Mesendoderm (in vitro differentiated cells): ENCODE data around the gene C5orf47.

Experiments
- DNase-seq: peaks from one replicate; pipeline ENCODE4 v3.0.0; 2013
- H2AK5ac ChIP-seq: 2 replicates; pipeline ENCODE4 v1.6.1; 2013; ENCODE audit warnings: low read length, inconsistent platforms
- H2BK120ac ChIP-seq: 2 replicates; pipeline ENCODE4 v1.6.1; 2013; ENCODE audit warnings: low read depth, mild to moderate bottlenecking, low read length, moderate library complexity, mixed read lengths
- H2BK15ac ChIP-seq: replicated peaks from 2 replicates; pipeline ENCODE4 v1.6.1; 2013; ENCODE audit warnings: low read depth, mild to moderate bottlenecking, moderate library complexity
- H2BK5ac ChIP-seq: 2 replicates; pipeline ENCODE4 v1.6.1; 2013; ENCODE audit warnings: low read length, inconsistent platforms
- H3K18ac ChIP-seq: 2 replicates; pipeline ENCODE4 v1.6.1; 2013; ENCODE audit warnings: mild to moderate bottlenecking, low read length, mixed read lengths
- H3K23ac ChIP-seq: one replicate; pipeline ENCODE4 v1.6.1; 2013; ENCODE audit warnings: low read length
- H3K27ac ChIP-seq: 2 replicates; pipeline ENCODE4 v1.5.1; 2013; ENCODE audit warnings: low read depth, mild to moderate bottlenecking, inconsistent platforms, low read length, moderate library complexity
- H3K27me3 ChIP-seq: 2 replicates; pipeline ENCODE4 v1.6.1; 2013; ENCODE audit warnings: low read length, control low read depth, mild to moderate bottlenecking, inconsistent platforms; ENCODE audit not compliant: insufficient read depth, poor library complexity
- H3K36me3 ChIP-seq: 2 replicates; pipeline ENCODE4 v1.6.1; 2013; ENCODE audit warnings: low read length, inconsistent platforms; ENCODE audit not compliant: control insufficient read depth, insufficient read depth
- H3K4ac ChIP-seq: one replicate; pipeline ENCODE4 v1.6.1; 2013; ENCODE audit warnings: low read depth, mild to moderate bottlenecking, low read length, moderate library complexity
- H3K4me1 ChIP-seq: 2 replicates; pipeline ENCODE4 v1.6.1; 2013; ENCODE audit warnings: low read depth, low read length, inconsistent platforms; ENCODE audit not compliant: control insufficient read depth
- H3K4me2 ChIP-seq: 2 replicates; pipeline ENCODE4 v1.6.1; 2013; ENCODE audit warnings: low read length
- H3K4me3 ChIP-seq: 2 replicates; pipeline ENCODE4 v1.5.1; 2013; ENCODE audit warnings: mild to moderate bottlenecking, low read length
- H3K56ac ChIP-seq: one replicate; pipeline ENCODE4 v1.6.1; 2013; ENCODE audit warnings: low read length
- H3K79me1 ChIP-seq: 2 replicates; pipeline ENCODE4 v1.6.1; 2013; ENCODE audit warnings: low read length, inconsistent platforms
- H3K79me2 ChIP-seq: 2 replicates; pipeline ENCODE4 v1.6.1; 2013; ENCODE audit warnings: mild to moderate bottlenecking, low read length; ENCODE audit not compliant: control insufficient read depth, insufficient read depth
- H3K9ac ChIP-seq: 2 replicates; pipeline ENCODE4 v1.6.1; 2013; ENCODE audit warnings: low read length, inconsistent platforms
- H4K5ac ChIP-seq: one replicate; pipeline ENCODE4 v1.6.1; 2013; ENCODE audit warnings: low read length
- H4K8ac ChIP-seq: one replicate; pipeline ENCODE4 v1.6.1; 2013; ENCODE audit warnings: low read depth, mild to moderate bottlenecking, control low read depth, low read length, moderate library complexity
- WGBS: extraction: QIAGEN DNeasy Blood & Tissue Kit; methylation state at CpG from one replicate; pipeline ENCODE4 v1.1.7; 2013; ENCODE audit warnings: low lambda C conversion rate, missing lambda C conversion rate; ENCODE audit not compliant: insufficient coverage; ENCODE audit errors: extremely low coverage; 5-methylcytosine and 5-hydroxymethylcytosine counted together

The C5orf47 gene

GRCh38 chr5:173971681-173972345, 17.2 kb upstream of the C5orf47 start:
- peaks cover 15% of the 10 kb centered on the region for H3K4me1 ChIP-seq
- no peak overlapping the region for H3K4me3 ChIP-seq
- H3K79me1 ChIP-seq, result no peaks in the 10 kb centered on the region
- no peak overlapping the region for H3K4me2 ChIP-seq
- no peak overlapping the region for H3K23ac ChIP-seq
- DNase-seq, result peak; percentile 22
- H4K8ac ChIP-seq, result no peak overlapping the region
- peak overlapping the region; percentile 57 for H3K56ac ChIP-seq
- no CpG with 5 or more reads among the region's 5 CpGs for WGBS
- H3K18ac ChIP-seq, result no peak overlapping the region
- H3K27ac ChIP-seq, result no peak overlapping the region
- no peaks in the 10 kb centered on the region for H3K79me2 ChIP-seq
- no peaks in the 10 kb centered on the region for H3K36me3 ChIP-seq
- H3K9ac ChIP-seq, result no peak overlapping the region
- no peak overlapping the region for H2BK15ac ChIP-seq
- no peak overlapping the region for H2BK120ac ChIP-seq
- no peak overlapping the region for H2AK5ac ChIP-seq
- no peak overlapping the region for H4K5ac ChIP-seq
- no peaks in the 10 kb centered on the region for H3K27me3 ChIP-seq
- H3K4ac ChIP-seq, result no peak overlapping the region
- H2BK5ac ChIP-seq, result peak overlapping the region; percentile 54

DNA sequence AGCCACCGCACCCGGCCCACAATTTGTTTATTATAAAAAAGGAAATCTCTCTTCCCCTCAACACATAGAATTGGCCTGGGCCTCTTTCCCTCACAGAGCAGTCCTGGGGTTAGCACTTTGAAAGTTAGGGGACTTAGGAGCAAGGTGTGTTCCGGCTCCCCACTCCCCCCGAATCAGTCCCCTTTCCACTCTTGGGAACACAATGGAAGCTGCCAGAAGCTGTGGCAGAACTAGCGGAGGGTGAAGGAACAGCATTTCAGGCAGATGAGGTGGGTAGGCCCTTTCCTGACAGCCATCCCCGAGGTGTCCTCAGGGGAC, 16.4 kb upstream of the C5orf47 start:
- Histone ChIP-seq H3K4me3 (no peak overlapping the region), H3K56ac (peak overlapping the region; percentile 89), H3K9ac (peak overlapping the region; percentile 63), H3K79me1 (no peaks in the 10 kb centered on the region), H3K4ac (no peak overlapping the region), H2BK15ac (no peak overlapping the region), H3K18ac (no peak overlapping the region), H3K4me1 (peaks cover 15% of the 10 kb centered on the region), H4K8ac (no peak overlapping the region), H3K79me2 (no peaks in the 10 kb centered on the region), H2AK5ac (no peak overlapping the region), H3K23ac (no peak overlapping the region), H3K36me3 (no peaks in the 10 kb centered on the region), H2BK120ac (no peak overlapping the region), H3K27ac (no peak overlapping the region), H2BK5ac (no peak overlapping the region), H4K5ac (no peak overlapping the region), H3K27me3 (no peaks in the 10 kb centered on the region), H3K4me2 (no peak overlapping the region)
- no CpG with 5 or more reads among the region's 6 CpGs for WGBS
- DNase-seq, result no peak

DNA sequence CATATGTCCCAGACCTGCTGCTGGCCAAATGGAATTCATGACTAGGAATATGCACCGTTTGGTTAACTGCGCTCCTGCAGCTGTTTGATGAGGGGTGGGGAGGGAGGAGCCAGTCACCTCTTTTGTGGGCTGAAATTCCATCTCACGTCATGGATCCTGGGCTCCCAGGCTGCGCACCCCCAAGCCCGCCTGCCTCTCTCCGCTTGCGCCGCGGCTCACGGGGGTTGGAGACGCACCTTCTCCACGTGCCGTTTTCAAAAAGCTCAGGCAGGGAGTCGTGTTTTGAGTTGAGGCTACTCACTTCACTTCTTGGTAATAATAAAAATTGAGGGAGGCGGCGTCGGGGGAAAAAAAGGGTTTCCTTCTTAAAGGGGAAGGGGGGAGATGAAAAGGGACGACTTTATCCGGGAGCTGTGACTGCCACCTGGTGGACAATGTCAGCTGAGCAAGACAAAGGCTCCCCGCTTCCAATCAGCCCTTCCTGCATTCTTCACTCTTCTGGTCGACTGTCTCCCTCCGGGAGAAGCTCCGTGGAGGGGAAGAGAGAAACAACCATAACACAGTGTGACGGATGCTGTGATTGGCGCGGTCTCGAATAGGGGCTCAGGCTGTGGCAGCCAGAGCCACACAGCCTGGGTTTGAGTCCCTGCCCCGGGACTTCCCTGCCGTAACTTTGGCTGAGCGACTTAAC, 15.9 kb upstream of the C5orf47 start:
- Histone ChIP-seq H3K27ac (no peak overlapping the region), H4K8ac (no peak overlapping the region), H3K4me2 (peak overlapping the region; percentile 88), H2BK5ac (peak overlapping the region; percentile 48), H3K18ac (no peak overlapping the region), H3K4me3 (peak overlapping the region; percentile 41), H3K9ac (peak overlapping the region; percentile 63), H3K79me2 (no peaks in the 10 kb centered on the region), H3K4ac (no peak overlapping the region), H3K4me1 (peaks cover 15% of the 10 kb centered on the region), H2AK5ac (no peak overlapping the region), H2BK120ac (no peak overlapping the region), H3K36me3 (no peaks in the 10 kb centered on the region), H2BK15ac (no peak overlapping the region), H3K23ac (no peak overlapping the region), H4K5ac (no peak overlapping the region), H3K79me1 (no peaks in the 10 kb centered on the region), H3K56ac (peak overlapping the region; percentile 89), H3K27me3 (no peaks in the 10 kb centered on the region)
- WGBS, result no CpG with 5 or more reads among the region's 30 CpGs
- DNase-seq, result peak; percentile 92

GRCh38 chr5:173973616-173973969, 15.4 kb upstream of the C5orf47 start:
- peak overlapping the region; percentile 14 for H3K4me3 ChIP-seq
- no peak overlapping the region for H4K8ac ChIP-seq
- DNase-seq, result peak; percentile 59
- no peaks in the 10 kb centered on the region for H3K79me2 ChIP-seq
- H3K4me1 ChIP-seq, result peaks cover 15% of the 10 kb centered on the region
- no peak overlapping the region for H3K23ac ChIP-seq
- no peak overlapping the region for H3K27ac ChIP-seq
- no peaks in the 10 kb centered on the region for H3K36me3 ChIP-seq
- H3K9ac ChIP-seq, result peak overlapping the region; percentile 49
- no peak overlapping the region for H2BK15ac ChIP-seq
- no peak overlapping the region for H2AK5ac ChIP-seq
- no peak overlapping the region for H2BK5ac ChIP-seq
- no peak overlapping the region for H2BK120ac ChIP-seq
- H3K79me1 ChIP-seq, result no peaks in the 10 kb centered on the region
- H4K5ac ChIP-seq, result no peak overlapping the region
- H3K4ac ChIP-seq, result no peak overlapping the region
- peak overlapping the region; percentile 88 for H3K4me2 ChIP-seq
- WGBS, result no CpG with 5 or more reads among the region's 13 CpGs
- peak overlapping the region; percentile 79 for H3K56ac ChIP-seq
- H3K27me3 ChIP-seq, result no peaks in the 10 kb centered on the region
- H3K18ac ChIP-seq, result no peak overlapping the region

DNA sequence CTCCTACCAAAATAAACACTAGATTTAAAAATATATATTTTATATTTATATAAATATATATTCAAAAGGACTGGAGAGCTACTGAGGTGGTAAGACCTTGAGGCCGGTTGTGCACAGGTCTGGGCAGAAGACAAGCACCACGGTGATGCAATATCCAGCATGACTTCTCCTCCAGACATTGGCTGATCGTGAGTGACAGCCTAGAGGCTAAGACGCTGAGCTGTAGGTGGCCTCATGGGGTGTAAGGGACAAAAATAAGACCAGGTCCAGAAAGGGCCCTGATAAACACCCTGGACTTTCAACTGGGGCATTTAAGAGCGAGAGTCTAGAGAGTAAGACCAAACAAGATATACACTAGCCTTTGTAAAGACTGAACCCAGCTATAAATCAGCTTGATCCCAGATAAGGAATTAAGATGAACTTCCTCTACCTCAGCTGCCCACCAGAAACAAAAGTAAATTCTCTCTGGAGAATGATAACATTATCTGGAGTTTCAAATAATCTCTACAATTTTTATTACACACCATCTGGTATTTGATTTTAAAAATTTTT, 14.2 kb upstream of the C5orf47 start:
- Histone ChIP-seq H3K79me2 (no peaks in the 10 kb centered on the region), H3K79me1 (no peaks in the 10 kb centered on the region), H3K4me1 (peaks cover 10% of the 10 kb centered on the region), H4K5ac (no peak overlapping the region), H2AK5ac (no peak overlapping the region), H3K27me3 (no peaks in the 10 kb centered on the region), H3K27ac (no peak overlapping the region), H2BK15ac (no peak overlapping the region), H3K23ac (no peak overlapping the region), H3K9ac (no peak overlapping the region), H3K18ac (no peak overlapping the region), H3K56ac (no peak overlapping the region), H3K4me3 (no peak overlapping the region), H2BK120ac (no peak overlapping the region), H4K8ac (no peak overlapping the region), H3K4me2 (no peak overlapping the region), H2BK5ac (no peak overlapping the region), H3K4ac (no peak overlapping the region), H3K36me3 (no peaks in the 10 kb centered on the region)
- no peak for DNase-seq
- no CpG with 5 or more reads among the region's 5 CpGs for WGBS
